ENCODE data around the gene FRMD5. TPM values are rescaled to one million over a fixed set of nuclear protein-coding genes. Genes with fewer than 3 reads are reported as not detected.

Gene FRMD5
- total and polyA plus RNA-seq, 2 experiments from 2014 or later = 5.9 to 10.1 TPM

GRCh38 chr15:43930556-43930955 is 264.5 kb downstream of the FRMD5 start:
- Mint-ChIP-seq H3K27ac (no peak overlapping the region), H3K4me3 (no peak overlapping the region), H3K36me3 (ENCODE audit: low read depth) (no peaks in the 10 kb centered on the region), H3K27me3 (ENCODE audit: insufficient read depth, low read depth, poor library complexity) (peaks cover 9% of the 10 kb centered on the region), H3K4me1 (peaks cover 77% of the 10 kb centered on the region), H3K9me3 (no peaks in the 10 kb centered on the region)
- H3K4me2 ChIP-seq = peak overlapping the region; percentile 61
- peaks cover 8% of the 10 kb centered on the region; the same call in 1 of the 2 replicates for H3K9me2 ChIP-seq (ENCODE audit: insufficient read depth)
- H2AFZ ChIP-seq = no peak overlapping the region
- H3K27me3 ChIP-seq (ENCODE audit: insufficient read depth) = no peaks in the 10 kb centered on the region
- no peak overlapping the region for H3K4me3 ChIP-seq
- H3K4me1 ChIP-seq (ENCODE audit: insufficient read depth) = peaks cover 60% of the 10 kb centered on the region
- no peak overlapping the region; the same call in 1 of the 2 replicates for H3K27ac ChIP-seq (ENCODE audit: low read depth)
- no peak for TF ChIP-seq NANOG (IDR thresholded peaks at IDR 0.05; ENCODE audit: borderline replicate concordance)
- TF ChIP-seq ZNF331 (CRISPR knock-in tag; IDR thresholded peaks at IDR 0.05; ENCODE audit: low read depth) = no peak
- no peaks in the 10 kb centered on the region for H4K20me1 ChIP-seq (replicated peaks; ENCODE audit: insufficient read depth)
- ATAC-seq (no peak), DNase-seq (ENCODE audit: low spot score) (no peak)
- peaks cover 9% of the 10 kb centered on the region; the same call in 1 of the 2 replicates for H3F3A ChIP-seq (replicated peaks; ENCODE audit: low read depth)
- H3K36me3 ChIP-seq (ENCODE audit: insufficient read depth) = no peaks in the 10 kb centered on the region
- H3K79me2 ChIP-seq (replicated peaks; ENCODE audit: insufficient read depth) = no peaks in the 10 kb centered on the region

GRCh38 chr15:43930079-43930478 is 265.0 kb downstream of the FRMD5 start:
- no peaks in the 10 kb centered on the region for H3K9me3 Mint-ChIP-seq
- peaks cover 9% of the 10 kb centered on the region for H3K27me3 Mint-ChIP-seq (ENCODE audit: insufficient read depth, low read depth, poor library complexity)
- no peak overlapping the region for H3K4me3 ChIP-seq
- peak; percentile 67 for DNase-seq (ENCODE audit: low spot score)
- H3K4me1 Mint-ChIP-seq = peaks cover 81% of the 10 kb centered on the region
- peaks cover 63% of the 10 kb centered on the region for H3K4me1 ChIP-seq (ENCODE audit: insufficient read depth)
- no peaks in the 10 kb centered on the region for H3K36me3 Mint-ChIP-seq (ENCODE audit: low read depth)
- H3K4me2 ChIP-seq = peak overlapping the region; percentile 61
- H2AFZ ChIP-seq = no peak overlapping the region
- H3K79me2 ChIP-seq (replicated peaks; ENCODE audit: insufficient read depth) = no peaks in the 10 kb centered on the region
- ATAC-seq = peak; percentile 15
- no peak overlapping the region for H3K27ac Mint-ChIP-seq
- no peak overlapping the region for H3K4me3 Mint-ChIP-seq
- peaks cover 9% of the 10 kb centered on the region; the same call in 1 of the 2 replicates for H3F3A ChIP-seq (replicated peaks; ENCODE audit: low read depth)
- H3K36me3 ChIP-seq (ENCODE audit: insufficient read depth) = no peaks in the 10 kb centered on the region
- H4K20me1 ChIP-seq (replicated peaks; ENCODE audit: insufficient read depth) = no peaks in the 10 kb centered on the region
- H3K27me3 ChIP-seq (ENCODE audit: insufficient read depth) = no peaks in the 10 kb centered on the region
- H3K9me2 ChIP-seq (ENCODE audit: insufficient read depth) = peaks cover 8% of the 10 kb centered on the region; the same call in 1 of the 2 replicates
- no peak overlapping the region; the same call in 1 of the 2 replicates for H3K27ac ChIP-seq (ENCODE audit: low read depth)
- TF ChIP-seq NANOG (IDR thresholded peaks at IDR 0.05; ENCODE audit: borderline replicate concordance) (no peak), CREB1 (CRISPR knock-in tag; IDR thresholded peaks at IDR 0.05; ENCODE audit: low read depth) (no peak), POLR2AphosphoS5 (IDR thresholded peaks at IDR 0.05; ENCODE audit: low read depth) (no peak), CTCF (conservative IDR thresholded peaks at IDR 0.05; ENCODE audit: low read depth in 2 of 2) (no peak), ZNF114 (CRISPR knock-in tag; IDR thresholded peaks at IDR 0.05) (no peak), STAT1 (IDR thresholded peaks at IDR 0.05; ENCODE audit: unreplicated experiment) (no peak), EZH2 (IDR thresholded peaks at IDR 0.05; ENCODE audit: low read depth, unreplicated experiment) (no peak), JUNB (IDR thresholded peaks at IDR 0.05; ENCODE audit: unreplicated experiment) (no peak), EZH2phosphoT487 (IDR thresholded peaks at IDR 0.05; ENCODE audit: unreplicated experiment) (no peak), REST (IDR thresholded peaks at IDR 0.05; ENCODE audit: unreplicated experiment) (no peak), ETS1 (IDR thresholded peaks at IDR 0.05) (no peak)

All from GM23338 (cell line).